PC-3 (cell line): ENCODE data around the gene ZNF532.

Source experiments
- CTCF ChIP-seq: fragments of 300-600 bp; sonication (generic); conservative IDR thresholded peaks from 2 replicates; pipeline ENCODE4 v1.5.1; 2017; ENCODE audit warnings: antibody characterized with exemption, low read depth, mild to moderate bottlenecking, low read length
- EZH2 ChIP-seq: fragments of 300-600 bp; sonication (generic); IDR thresholded peaks from one replicate; pipeline ENCODE4 v1.6.1; 2017; ENCODE audit warnings: antibody characterized with exemption, mild to moderate bottlenecking, low read length; ENCODE audit not compliant: unreplicated experiment

- TF ChIP-seq CTCF (no peak), EZH2 (no peak)
These were observed 128.6 kb downstream of the ZNF532 start for GRCh38 chr18:58993260-58993659.
